ENCODE measurements around the gene ROBO1.

DNA sequence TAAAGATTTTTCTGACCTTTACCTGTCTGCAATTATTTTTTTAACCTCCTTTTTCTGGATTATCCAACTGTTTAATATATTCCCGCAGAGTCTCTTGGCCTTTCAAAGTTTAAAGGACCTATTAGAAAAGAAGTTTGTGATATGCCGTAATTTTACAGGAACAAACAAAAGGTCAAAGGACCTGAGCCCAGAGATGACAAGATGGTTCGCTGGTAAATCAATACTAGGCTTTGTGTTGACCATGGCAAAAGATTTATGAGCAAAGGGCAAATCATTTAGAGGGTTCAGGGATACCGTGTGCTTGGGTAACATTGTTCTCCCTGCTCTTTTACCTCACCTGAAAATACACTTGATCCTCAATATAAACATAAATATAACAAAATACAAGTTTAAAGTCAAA is 923.5 kb downstream of the ROBO1 start:
- TF ChIP-seq POLR2AphosphoS5 (IDR thresholded peaks at IDR 0.05; ENCODE audit: borderline replicate concordance, low read depth, low read length) (no peak), FOXP2 (optimal IDR thresholded peaks at IDR 0.05; ENCODE audit: control extremely low read depth, extremely low read length, insufficient read depth) (no peak), EZH2 (IDR thresholded peaks at IDR 0.05) (no peak)

Measured in SK-N-MC (cell line).